ENCODE results near the gene SPINT2.

Gene SPINT2

DNA sequence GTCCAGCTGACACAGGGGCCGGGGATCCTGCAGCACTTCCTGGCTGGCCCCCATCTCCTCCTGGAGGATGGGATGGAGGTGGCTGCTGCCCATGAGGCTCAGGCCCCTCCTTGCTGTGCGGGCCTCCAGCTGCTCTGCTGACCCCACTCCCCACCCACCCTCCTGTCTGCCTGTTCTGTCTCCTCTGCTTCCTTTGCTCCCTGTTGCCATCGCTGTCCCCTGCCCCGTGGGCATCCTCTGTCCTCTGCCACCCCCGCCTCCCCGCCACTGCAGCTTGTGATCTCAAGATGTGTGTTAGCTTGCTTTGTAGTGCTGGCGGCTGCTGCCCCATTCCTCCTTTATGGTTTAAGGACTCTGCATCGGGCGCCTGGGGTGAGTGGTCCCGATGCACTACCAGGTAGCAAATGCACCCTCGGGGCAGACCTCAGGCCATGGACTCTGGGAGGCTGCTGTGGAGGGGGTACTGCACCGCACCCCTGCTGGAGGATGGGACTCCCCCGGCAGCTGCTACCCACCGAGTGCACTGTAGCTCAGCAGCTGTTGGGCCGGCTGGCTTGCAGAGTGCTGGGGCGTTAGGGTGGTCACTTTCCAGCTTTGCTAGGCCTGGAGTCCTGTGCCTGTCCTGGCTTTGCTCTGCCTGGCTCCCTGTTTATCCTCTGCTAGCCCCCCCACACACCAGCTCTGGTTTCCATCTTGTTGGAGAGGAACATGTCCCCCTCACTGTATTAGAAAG is 23.9 kb downstream of the SPINT2 start:
- Histone ChIP-seq H3K4me1 (peaks cover 42% of the 10 kb centered on the region), H3K9me3 (no peaks in the 10 kb centered on the region), H3K27ac (no peak overlapping the region), H4K20me1 (peaks cover 55% of the 10 kb centered on the region), H3K4me2 (no peak overlapping the region), H3K9ac (no peak overlapping the region), H3K4me3 (no peak overlapping the region), H3K36me3 (peaks cover 91% of the 10 kb centered on the region), H3K27me3 (no peaks in the 10 kb centered on the region)
- TF ChIP-seq Cebpa-rat (IDR thresholded peaks at IDR 0.05), result no peak

DNA sequence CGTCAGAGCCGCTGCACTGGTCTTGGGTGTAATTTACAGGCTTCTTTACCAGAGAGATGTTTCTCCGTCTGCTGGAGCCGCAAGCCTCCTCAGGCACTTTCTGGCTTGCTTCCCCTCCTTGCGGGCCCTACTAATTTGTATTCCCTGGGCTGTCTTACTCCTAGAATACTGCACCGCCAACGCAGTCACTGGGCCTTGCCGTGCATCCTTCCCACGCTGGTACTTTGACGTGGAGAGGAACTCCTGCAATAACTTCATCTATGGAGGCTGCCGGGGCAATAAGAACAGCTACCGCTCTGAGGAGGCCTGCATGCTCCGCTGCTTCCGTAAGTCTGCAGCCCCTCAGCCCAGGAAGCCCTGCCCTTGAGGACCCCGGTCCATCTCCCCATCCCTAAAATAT is 25.6 kb downstream of the SPINT2 start:
- no peak for TF ChIP-seq Cebpa-rat (IDR thresholded peaks at IDR 0.05)
- Histone ChIP-seq H3K4me3 (no peak overlapping the region), H3K27ac (no peak overlapping the region), H3K4me2 (no peak overlapping the region), H3K36me3 (peaks cover 92% of the 10 kb centered on the region), H3K9ac (no peak overlapping the region), H3K27me3 (no peaks in the 10 kb centered on the region), H3K9me3 (no peaks in the 10 kb centered on the region), H3K4me1 (peaks cover 25% of the 10 kb centered on the region), H4K20me1 (peaks cover 39% of the 10 kb centered on the region)

DNA sequence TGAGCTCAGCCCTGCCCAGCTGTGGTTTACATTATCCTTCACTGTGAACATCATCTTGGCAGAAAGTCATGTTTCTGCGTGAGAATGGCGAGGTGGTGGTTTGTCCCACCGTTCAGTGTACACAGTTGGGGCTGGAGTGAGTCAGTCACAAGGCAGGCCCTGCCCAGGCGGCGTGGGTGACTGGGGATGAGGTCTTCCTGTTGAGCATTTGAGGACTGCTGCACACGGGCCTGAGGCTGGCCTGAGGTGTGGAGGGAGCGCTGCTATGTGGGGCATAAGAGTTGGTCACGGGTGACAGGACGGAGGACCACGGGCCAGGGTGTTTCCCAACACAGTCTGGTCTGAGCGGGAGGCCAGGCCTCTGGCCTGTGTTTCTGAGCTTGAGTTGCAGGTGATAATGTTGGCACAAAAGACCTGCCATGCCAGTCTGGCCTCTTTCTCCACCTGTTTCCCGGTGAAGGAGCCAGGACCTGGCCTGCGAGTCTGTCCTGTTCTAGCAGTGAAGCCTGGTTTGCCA is 26.3 kb downstream of the SPINT2 start:
- no peak overlapping the region for H3K9ac ChIP-seq
- no peak overlapping the region for H3K4me2 ChIP-seq
- H3K27me3 ChIP-seq, result no peaks in the 10 kb centered on the region
- H3K36me3 ChIP-seq, result peaks cover 85% of the 10 kb centered on the region
- H3K27ac ChIP-seq, result 0 out of 2 replicates have a peak overlapping the region, but pooled peaks have one; percentile 11
- no peak overlapping the region for H3K4me3 ChIP-seq
- no peak for TF ChIP-seq Cebpa-rat (IDR thresholded peaks at IDR 0.05)
- peaks cover 18% of the 10 kb centered on the region for H3K4me1 ChIP-seq
- H3K9me3 ChIP-seq, result no peaks in the 10 kb centered on the region
- H4K20me1 ChIP-seq, result peaks cover 33% of the 10 kb centered on the region

DNA sequence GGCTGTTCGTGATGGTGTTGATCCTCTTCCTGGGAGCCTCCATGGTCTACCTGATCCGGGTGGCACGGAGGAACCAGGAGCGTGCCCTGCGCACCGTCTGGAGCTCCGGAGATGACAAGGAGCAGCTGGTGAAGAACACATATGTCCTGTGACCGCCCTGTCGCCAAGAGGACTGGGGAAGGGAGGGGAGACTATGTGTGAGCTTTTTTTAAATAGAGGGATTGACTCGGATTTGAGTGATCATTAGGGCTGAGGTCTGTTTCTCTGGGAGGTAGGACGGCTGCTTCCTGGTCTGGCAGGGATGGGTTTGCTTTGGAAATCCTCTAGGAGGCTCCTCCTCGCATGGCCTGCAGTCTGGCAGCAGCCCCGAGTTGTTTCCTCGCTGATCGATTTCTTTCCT is 27.5 kb downstream of the SPINT2 start:
- Histone ChIP-seq H3K36me3 (peaks cover 73% of the 10 kb centered on the region), H3K9me3 (no peaks in the 10 kb centered on the region), H3K4me1 (peaks cover 6% of the 10 kb centered on the region), H3K4me2 (no peak overlapping the region), H3K9ac (no peak overlapping the region), H3K27ac (no peak overlapping the region), H3K4me3 (no peak overlapping the region), H4K20me1 (peaks cover 21% of the 10 kb centered on the region; the same call in 1 of the 2 replicates), H3K27me3 (no peaks in the 10 kb centered on the region)
- no peak for TF ChIP-seq Cebpa-rat (IDR thresholded peaks at IDR 0.05)

DNA sequence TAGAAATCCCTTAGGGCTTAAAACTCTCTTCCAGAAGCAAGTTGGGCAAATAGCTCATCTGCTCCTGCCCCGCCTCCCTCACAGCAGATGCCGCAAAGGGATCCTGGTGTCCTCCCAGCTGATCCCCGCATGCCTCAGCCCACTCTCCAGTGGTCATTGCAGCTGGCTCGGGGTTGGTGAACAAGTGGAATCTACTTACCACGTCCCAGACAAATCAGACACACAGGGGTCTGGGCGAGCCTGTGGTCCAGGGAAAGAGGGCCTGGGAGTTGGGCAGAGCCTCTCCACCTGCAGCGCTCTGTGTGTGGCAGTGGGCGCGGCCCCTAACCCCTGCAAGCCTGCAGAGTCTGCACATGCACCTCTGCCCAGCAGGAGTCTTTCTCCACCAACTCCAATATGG is 28.9 kb downstream of the SPINT2 start:
- Histone ChIP-seq H3K36me3 (peaks cover 59% of the 10 kb centered on the region), H3K9me3 (no peaks in the 10 kb centered on the region), H3K4me1 (peaks cover 3% of the 10 kb centered on the region), H3K27ac (no peak overlapping the region), H3K27me3 (no peaks in the 10 kb centered on the region), H3K4me2 (no peak overlapping the region), H4K20me1 (0 out of 2 replicates have a peak, but pooled peaks cover 17% of the 10 kb centered on the region), H3K4me3 (no peak overlapping the region), H3K9ac (no peak overlapping the region)
- no peak for TF ChIP-seq Cebpa-rat (IDR thresholded peaks at IDR 0.05)

DNA sequence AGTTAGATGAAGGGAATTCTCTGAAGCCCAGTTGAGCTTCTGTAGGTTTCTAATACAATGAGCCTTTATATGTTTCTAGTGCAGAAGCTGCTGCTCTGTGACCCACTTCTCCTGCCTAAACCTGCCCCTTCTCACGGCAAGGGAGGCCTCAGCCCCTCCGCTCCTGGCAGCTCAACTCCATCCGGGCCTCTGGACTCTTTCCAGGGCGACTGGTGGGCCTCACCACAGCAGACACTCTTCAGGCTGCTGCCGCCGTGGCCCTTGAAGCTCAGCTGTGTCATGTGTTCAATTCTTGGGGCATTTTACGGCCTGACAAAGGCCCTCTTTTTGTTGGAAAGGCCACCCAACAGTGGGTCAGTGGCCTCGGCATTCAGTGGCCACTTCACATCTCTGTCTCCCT is 29.7 kb downstream of the SPINT2 start:
- Histone ChIP-seq H3K4me2 (no peak overlapping the region), H4K20me1 (0 out of 2 replicates have a peak, but pooled peaks cover 17% of the 10 kb centered on the region), H3K4me1 (peaks cover 11% of the 10 kb centered on the region), H3K27me3 (no peaks in the 10 kb centered on the region), H3K27ac (no peak overlapping the region), H3K9me3 (no peaks in the 10 kb centered on the region), H3K36me3 (peaks cover 51% of the 10 kb centered on the region), H3K4me3 (no peak overlapping the region), H3K9ac (no peak overlapping the region)
- TF ChIP-seq Cebpa-rat (IDR thresholded peaks at IDR 0.05), result no peak

DNA sequence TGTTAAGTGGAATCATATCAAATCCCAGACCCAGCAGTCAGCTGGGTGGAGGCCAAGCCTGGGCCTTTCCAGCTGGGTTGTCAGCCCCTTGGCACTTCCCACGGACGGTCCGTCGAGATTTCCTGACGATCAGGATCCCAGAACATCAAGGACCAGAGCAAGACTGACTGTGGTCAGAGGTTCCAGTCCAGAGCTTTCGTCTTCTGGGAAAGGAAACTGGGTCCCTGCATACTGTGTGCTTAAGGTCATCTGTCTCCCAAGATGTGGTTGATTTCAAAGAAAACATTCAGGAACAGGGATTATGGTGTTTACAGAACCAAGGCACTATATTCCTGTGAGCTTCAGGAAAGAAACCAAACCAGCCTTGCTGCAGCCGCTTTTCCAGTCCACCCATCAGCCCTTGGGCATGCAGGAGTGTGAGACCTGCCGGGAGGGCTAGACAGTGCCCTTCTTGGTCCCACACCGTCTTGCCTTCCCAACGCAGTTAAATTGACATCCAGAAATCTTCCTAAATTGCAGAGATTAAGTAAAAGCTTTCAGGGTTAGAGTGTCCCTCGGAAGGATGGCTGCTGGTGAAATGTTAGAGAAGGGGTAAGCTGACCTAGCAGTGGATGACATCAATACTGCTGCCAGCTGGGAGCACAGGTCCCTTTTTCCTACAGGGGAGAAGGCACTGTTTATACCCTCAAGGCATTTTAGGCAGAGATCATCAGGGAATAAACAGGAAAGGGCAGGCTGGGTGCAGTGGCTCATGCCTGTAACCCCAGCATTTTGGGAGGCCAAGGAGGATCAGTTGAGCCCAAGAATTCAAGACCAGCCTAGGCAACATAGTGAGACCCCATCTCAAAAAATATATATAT is 34.7 kb downstream of the SPINT2 start:
- H3K4me1 ChIP-seq, result peaks cover 13% of the 10 kb centered on the region
- H3K36me3 ChIP-seq, result peaks cover 21% of the 10 kb centered on the region
- no peak overlapping the region for H3K4me2 ChIP-seq
- no peaks in the 10 kb centered on the region for H3K27me3 ChIP-seq
- no peak overlapping the region for H3K9ac ChIP-seq
- H4K20me1 ChIP-seq, result no peaks in the 10 kb centered on the region
- TF ChIP-seq Cebpa-rat (IDR thresholded peaks at IDR 0.05), result no peak
- H3K9me3 ChIP-seq, result no peaks in the 10 kb centered on the region
- H3K4me3 ChIP-seq, result no peak overlapping the region
- no peak overlapping the region for H3K27ac ChIP-seq

DNA sequence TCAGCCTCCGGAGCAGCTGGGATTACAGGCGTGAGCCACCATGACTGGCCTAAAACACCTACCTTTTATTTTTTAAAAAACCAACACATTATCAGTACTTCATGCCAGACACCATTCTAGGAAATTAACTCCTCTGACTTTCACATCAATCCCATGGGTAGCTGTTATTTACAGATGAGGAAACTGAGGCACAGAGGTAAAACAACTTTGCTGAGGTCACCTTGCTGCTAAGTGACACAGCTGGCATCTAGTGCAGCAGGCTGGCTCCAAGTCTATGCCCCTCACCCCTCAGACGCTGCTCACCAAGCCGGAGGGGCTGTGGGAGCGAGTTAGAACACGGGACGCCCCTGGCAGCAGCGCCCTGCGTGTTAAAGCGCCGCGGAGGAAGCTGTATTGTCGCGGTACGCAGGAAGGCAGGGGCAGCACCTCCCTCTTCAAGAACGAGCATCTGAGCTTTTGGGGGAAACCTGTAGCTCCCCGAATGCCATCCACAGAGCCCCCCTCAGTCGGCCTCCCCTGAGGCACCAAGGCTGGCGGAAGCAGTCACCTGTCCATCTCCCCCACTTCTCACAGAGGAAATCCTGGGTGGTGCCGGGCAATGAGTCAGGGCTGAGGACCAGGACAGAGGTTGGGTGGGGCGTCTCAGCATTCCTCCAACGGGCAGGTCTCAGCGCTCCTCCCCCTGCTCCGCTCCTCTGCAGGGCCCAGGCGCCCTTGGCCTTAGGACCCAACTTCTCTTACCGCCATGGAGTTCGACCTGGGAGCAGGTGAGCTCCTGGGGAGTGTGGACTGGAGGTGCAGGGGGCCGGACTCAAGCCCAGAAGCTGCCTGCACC is 39.4 kb downstream of the SPINT2 start, which contains the start of gene C19orf33:
Gene C19orf33 (plus strand): TSS at position 735 of the 835 bp plus-strand sequence. CDS start 11 bp downstream, at position 746.
- H3K4me2 ChIP-seq, result no peak within 1 kb of the TSS
- no peak within 1 kb of the TSS for H3K4me3 ChIP-seq
- no peak for TF ChIP-seq Cebpa-rat (IDR thresholded peaks at IDR 0.05)
- no peak within 1 kb of the TSS for H3K27ac ChIP-seq
- no peaks in the 10 kb centered on the region for H3K27me3 ChIP-seq
- peaks cover 63% of the 10 kb centered on the region for H3K36me3 ChIP-seq
- H4K20me1 ChIP-seq, result no peaks in the 10 kb centered on the region
- H3K4me1 ChIP-seq, result peaks cover 5% of the 10 kb centered on the region
- no peaks in the 10 kb centered on the region for H3K9me3 ChIP-seq
- no peak within 1 kb of the TSS for H3K9ac ChIP-seq

DNA sequence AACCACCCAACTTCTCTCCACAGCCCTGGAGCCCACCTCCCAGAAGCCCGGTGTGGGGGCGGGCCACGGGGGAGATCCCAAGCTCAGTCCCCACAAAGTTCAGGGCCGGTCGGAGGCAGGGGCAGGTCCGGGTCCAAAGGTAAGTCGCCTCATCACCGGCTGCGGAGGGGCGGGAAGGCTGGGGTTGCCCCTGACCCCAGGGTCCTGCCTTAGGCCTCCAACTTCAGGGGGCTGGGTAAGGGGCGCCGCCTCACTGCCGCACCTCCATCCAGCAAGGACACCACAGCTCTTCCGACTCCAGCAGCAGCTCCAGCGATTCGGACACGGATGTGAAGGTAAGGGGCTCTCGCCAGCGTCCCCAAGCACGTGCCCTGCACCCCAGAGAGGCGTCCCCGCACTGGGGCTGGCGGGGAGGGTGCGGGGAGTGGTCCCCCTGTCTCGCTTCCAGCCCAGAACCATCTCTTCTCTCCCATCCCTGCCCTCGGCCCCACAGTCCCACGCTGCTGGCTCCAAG is 40.0 kb downstream of the SPINT2 start:
- peaks cover 70% of the 10 kb centered on the region for H3K36me3 ChIP-seq
- H3K4me2 ChIP-seq, result no peak overlapping the region
- no peaks in the 10 kb centered on the region for H3K4me1 ChIP-seq

More for the DNA sequence above, 40.0 kb downstream of the SPINT2 start:
- TF ChIP-seq Cebpa-rat (IDR thresholded peaks at IDR 0.05), result no peak
- Histone ChIP-seq H3K9ac (no peak overlapping the region), H3K4me3 (no peak overlapping the region), H3K27me3 (no peaks in the 10 kb centered on the region), H3K27ac (no peak overlapping the region), H3K9me3 (no peaks in the 10 kb centered on the region), H4K20me1 (no peaks in the 10 kb centered on the region)
